Hepatocyte (in vitro differentiated cells): ENCODE data around the gene JOSD2.

Experiments
- CTCF ChIP-seq: fragments of 200-600 bp; sonication (generic); IDR thresholded peaks from 2 replicates; pipeline ENCODE4 v1.5.1; 2016; ENCODE audit warnings: antibody characterized with exemption, mild to moderate bottlenecking; ENCODE audit not compliant: poor library complexity
- EZH2 ChIP-seq: fragments of 200-600 bp; sonication (generic); IDR thresholded peaks from 2 replicates; pipeline ENCODE4 v1.6.1; 2016; ENCODE audit warnings: antibody characterized with exemption, mild to moderate bottlenecking, borderline replicate concordance

GRCh38 chr19:50558449-50558848 is 47.5 kb upstream of the JOSD2 start:
- no peak for TF ChIP-seq EZH2
- TF ChIP-seq CTCF = no peak
